ENCODE data around the gene ACSL1.
"Not testable (repeated sequence)": the region's sequence is repeated elsewhere in the genome, so short reads cannot be mapped to it uniquely, and the experiment has no call there.

The ACSL1 gene

DNA sequence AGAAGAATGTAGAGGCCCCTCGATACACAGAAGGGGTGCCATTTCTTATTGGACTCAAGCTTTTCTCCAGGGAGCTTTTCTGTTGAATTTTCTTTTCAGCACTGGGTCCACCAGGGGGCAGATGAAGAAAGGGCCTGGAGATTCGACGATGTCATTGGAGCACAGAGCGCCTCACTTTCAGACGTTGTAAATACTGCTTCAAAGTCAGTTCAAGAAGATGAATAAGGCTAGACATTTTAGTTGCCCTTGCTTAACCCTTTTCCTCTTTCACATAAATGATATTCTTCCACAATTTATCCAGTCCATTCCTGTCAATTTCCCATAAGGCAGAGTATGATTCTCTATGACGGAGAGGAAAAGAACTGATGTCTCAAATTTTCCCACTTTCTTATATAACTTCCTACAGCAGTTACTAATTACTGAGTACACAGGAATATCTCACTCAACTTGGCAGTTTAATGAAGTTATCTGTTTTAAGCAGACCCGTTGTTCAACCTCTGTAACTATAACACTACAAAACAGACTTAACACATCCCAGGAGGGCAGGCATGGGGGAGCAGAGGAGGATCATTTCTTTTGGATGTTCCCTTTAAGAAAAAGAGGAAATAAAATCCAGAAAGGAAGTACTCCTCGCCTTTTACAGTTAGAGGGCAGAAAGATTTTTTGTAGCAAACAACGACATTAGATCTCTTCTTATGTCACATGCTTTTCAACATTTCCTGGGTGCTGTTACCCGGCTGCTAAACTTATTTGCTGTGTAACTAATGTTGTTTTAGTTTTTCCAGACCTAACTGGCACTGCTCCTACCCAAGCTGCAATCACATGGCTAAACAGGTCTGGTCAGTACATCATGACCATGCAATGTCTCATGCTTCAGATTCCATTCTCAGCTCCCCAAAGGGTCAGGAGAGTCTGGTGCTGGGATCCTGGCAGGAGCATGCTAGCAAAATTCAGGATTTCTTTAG is 79.7 kb downstream of the ACSL1 start:
- DNase-seq, result peak; percentile 75
- in situ Hi-C loops (cut with HindIII; ENCODE audit: low pct_ligation_motif_present, low pct_unique_long_range_greater_than_20kb, low sequenced_read_pairs), result no loop called here

DNA sequence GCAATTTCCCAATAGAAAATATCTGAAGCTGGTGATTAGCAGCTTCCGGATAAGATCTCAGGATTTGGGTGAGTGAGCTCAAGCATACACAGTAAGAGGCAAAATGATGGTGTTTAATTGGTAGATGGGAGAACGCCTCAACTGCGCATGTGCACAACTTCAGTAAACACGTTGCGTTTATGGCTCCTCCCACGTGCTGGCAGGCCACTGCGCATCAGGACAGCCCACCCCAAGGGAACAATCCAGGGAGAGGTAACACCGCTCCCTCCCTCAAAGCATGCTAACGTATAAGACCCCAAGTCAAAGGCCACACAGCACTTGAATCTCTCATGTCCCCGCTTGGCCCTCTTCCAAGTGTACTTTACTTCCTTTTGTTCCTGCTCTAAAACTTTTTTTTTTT is 81.5 kb downstream of the ACSL1 start:
- in situ Hi-C loops (cut with HindIII; ENCODE audit: low pct_ligation_motif_present, low pct_unique_long_range_greater_than_20kb, low sequenced_read_pairs), result no loop called here
- DNase-seq, result no peak

DNA sequence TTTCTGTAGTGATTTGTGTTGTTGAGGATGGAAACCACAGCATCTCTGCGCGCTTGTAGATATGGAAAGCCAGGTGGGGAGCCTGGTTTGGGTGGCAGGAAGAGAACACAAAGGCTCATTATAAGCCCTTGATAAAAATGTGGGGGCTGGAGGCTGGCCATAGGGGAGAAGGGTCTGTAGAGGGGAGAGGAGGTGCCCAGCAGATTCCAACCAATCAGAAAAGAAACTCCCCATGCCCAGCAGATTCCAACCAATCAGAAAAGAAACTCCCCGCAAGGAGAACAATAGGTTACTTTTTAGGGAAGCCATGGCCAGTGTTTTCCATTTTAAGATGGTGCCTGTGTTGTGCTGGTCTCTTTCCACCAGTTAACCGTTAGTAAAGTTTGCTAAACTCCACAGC is 82.1 kb downstream of the ACSL1 start:
- in situ Hi-C loops (cut with HindIII; ENCODE audit: low pct_ligation_motif_present, low pct_unique_long_range_greater_than_20kb, low sequenced_read_pairs), result no loop called here
- DNase-seq, result no peak

DNA sequence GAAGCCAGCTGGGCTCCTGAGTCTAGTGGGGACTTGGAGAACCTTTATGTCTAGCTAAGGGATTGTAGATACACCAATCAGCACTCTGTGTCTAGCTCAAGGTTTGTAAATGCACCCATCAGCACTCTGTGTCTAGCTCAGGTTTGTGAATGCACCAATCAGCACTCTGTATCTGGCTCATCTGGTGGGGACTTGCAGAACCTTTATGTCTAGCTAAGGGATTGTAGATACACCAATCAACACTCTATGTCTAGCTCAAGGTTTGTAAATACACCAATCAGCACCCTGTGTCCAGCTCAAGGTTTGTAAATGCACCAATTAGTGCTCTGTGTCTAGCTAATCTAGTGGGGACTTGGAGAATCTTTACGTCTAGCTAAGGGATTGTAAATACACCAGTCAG is 84.1 kb downstream of the ACSL1 start:
- DNase-seq; in situ Hi-C loops (cut with HindIII; ENCODE audit: low pct_ligation_motif_present, low pct_unique_long_range_greater_than_20kb, low sequenced_read_pairs): not testable (repeated sequence)

DNA sequence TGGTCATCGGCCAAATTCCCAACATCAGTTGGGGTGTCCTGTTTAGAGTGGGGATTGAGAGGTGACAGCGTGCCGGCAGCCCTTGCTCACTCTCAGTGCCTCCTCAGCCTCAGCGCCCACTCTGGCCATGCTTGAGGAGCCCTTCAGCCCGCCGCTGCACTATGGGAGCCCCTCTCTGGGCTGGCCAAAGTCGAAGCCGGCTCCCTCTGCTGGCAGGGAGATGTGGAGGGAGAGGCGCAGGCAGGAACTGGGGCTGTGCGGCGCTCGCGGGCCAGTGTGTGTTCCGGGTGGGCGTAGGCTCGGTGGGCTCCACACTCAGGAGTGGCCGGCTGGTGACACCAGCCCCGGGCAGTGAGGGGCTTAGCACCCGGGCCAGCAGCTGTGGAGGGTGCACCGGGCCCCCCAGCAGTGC is 84.8 kb downstream of the ACSL1 start:
- no peak for DNase-seq
- in situ Hi-C loops (cut with HindIII; ENCODE audit: low pct_ligation_motif_present, low pct_unique_long_range_greater_than_20kb, low sequenced_read_pairs), result no loop called here

DNA sequence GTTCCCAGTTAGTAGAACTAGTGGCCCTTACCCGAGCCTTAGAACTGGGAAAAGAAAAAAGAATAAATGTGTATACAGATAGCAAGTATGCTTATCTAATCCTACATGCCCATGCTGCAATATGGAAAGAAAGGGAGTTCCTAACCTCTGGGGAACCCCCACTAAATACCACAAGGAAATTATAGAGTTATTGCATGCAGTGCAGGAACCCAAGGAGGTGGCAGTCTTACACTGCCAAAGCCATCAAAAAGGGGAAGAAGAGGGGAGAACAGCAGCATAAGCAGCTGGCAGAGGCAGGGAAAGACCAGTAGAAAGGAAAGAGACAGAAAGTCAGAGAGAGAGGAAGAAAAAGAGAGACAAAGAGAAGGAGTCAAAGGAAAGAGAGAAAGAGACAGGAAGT is 86.2 kb downstream of the ACSL1 start:
- DNase-seq; in situ Hi-C loops (cut with HindIII; ENCODE audit: low pct_ligation_motif_present, low pct_unique_long_range_greater_than_20kb, low sequenced_read_pairs): not testable (repeated sequence)

DNA sequence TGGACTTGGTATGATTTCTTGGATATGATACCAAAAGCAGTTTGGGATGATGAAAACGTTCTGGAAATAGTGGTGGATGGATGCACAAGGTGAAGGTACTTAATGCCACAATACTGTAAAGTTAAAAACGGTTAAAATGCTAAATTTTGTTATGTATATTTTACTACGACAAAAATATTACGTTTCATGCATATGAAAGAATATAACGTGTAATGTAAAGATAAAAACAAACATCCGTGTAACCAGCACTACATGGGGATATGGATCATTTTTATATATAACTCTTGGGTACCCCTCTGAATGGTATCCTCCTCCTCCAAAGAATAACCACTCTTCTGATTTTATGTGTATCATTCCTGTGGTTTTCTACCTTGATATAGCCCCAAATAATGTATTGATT is 91.0 kb downstream of the ACSL1 start:
- in situ Hi-C loops (cut with HindIII; ENCODE audit: low pct_ligation_motif_present, low pct_unique_long_range_greater_than_20kb, low sequenced_read_pairs), result no loop called here
- no peak for DNase-seq

DNA sequence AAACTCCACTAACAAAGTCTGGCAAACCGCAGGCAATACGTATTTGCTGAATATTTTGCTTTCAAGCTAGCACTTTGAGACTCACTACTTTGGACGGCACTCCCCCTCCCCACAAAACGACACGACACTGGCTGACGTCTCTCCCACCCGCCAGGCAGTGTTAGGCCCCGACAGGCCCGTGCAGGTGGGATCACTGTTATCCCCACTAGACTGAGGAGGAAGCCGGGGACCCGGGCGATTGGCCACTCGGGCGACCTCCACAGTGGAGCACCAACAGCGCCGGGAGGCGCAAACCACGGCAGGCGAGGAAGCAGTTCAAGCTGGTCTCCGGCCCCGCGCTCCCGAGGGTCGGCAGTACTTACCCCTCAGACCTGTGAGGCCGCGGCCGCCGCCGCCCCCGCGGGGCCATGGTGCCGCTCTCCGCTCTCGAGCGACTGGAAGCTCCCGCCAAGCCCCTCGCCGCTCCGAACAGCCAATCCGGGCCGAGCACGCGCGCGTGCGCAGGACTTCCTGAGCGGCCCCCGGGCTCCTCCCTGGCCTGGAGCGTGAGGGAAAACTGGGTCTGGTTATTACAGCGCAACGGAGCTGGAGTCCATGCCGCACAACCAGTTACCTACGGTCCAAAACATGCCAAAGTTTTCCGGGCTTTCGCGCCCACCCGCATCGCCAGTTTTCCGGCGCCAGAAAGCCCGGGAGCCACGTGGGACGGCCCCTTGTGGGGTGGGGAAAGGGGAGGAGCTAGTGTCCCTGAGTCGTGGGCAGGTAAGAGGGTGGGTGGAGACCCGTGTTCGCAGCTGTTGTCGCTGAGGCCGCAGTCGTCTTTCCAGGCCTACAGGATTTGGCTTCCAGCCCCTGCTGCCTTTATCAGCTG is 91.9 kb downstream of the ACSL1 start, which contains the start of gene CENPU:
Gene CENPU, minus strand, starts transcription at position 443 of the 871 bp plus-strand sequence. Its CDS starts 34 bp downstream, at position 409.
- DNase-seq, result peak; percentile 97

DNA sequence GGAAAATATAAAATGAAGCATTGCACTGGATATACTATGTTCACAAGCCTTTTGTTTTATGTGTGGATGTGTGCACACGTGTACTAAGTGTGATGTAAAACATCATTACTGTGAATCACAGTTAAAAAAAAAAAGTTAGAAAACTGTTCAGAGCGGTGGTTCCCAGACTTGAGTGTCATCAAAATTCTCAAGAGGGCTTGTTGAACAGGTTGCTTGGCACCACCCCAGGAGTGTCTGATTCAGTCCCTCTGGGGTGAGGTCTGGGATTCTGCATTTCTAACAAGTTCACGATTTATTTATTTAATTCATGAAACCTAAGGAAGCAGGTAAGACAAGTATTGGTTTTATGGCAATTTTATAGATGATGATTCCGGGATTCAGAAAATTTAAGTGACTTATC is 93.6 kb downstream of the ACSL1 start:
- in situ Hi-C loops (cut with HindIII; ENCODE audit: low pct_ligation_motif_present, low pct_unique_long_range_greater_than_20kb, low sequenced_read_pairs), result no loop called here
- no peak for DNase-seq

More for the DNA sequence above, 91.9 kb downstream of the ACSL1 start, which contains the start of gene CENPU:
- in situ Hi-C loops (cut with HindIII; ENCODE audit: low pct_ligation_motif_present, low pct_unique_long_range_greater_than_20kb, low sequenced_read_pairs), result no loop called here

DNA sequence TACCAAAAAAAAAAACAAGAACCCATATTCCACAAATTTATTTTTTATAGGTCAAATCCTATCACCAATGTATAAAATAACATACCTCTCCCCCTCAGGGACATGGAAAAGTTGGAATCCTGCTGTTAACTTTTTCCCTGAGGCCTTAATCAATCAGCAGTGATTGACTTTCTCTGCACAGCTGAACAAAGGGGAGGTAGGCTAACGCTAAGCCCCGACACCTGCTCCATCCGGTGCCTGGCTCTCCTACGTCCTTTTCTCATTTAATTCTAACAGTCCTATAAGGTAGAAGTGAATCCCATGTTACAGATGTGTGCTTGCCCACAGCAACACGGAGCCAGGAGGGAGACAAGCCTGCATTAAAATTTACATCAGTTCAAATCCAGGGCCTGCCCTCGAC is 94.7 kb downstream of the ACSL1 start:
- in situ Hi-C loops (cut with HindIII; ENCODE audit: low pct_ligation_motif_present, low pct_unique_long_range_greater_than_20kb, low sequenced_read_pairs), result no loop called here

DNA sequence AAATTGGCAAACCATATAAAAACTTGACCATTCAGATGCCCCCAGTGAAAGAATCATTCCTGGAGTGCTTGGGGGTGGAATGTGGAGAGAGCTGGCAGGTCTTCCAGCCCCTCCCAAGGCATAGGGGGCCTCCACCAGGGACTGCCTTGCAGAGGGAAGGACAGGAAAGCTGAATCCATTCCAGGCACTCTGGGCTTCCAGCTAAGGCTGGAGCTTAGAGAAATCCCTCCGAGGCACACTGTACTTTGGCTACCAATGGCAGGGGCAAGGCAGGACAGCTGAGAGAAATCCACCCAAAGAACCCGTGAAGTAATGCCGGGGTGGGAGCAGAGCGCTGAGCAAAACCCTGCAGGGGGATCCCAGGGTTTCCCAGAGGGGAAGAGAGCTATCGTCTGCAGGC is 95.8 kb downstream of the ACSL1 start:
- no peak for DNase-seq
- in situ Hi-C loops (cut with HindIII; ENCODE audit: low pct_ligation_motif_present, low pct_unique_long_range_greater_than_20kb, low sequenced_read_pairs), result no loop called here

More for the DNA sequence above, 94.7 kb downstream of the ACSL1 start:
- DNase-seq, result no peak

DNA sequence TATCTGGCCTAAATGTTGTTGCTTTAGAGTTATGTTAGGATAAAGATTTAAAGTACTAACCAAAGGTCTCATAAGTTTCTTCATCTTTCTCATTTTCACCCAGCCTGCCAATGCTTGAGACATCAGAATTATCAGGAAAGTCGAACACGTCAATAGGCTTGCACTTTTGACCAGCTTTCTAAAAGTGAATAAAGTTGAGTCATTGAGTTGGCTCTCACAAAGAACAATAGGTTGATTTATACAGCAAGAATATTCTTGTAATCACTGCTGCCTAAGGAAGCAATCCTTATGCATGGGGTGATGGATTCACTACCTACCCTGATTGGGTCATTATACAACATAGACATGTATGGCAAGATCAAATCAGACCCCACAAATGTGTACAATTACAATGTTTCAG is 96.9 kb downstream of the ACSL1 start:
- in situ Hi-C loops (cut with HindIII; ENCODE audit: low pct_ligation_motif_present, low pct_unique_long_range_greater_than_20kb, low sequenced_read_pairs), result no loop called here
- no peak for DNase-seq

DNA sequence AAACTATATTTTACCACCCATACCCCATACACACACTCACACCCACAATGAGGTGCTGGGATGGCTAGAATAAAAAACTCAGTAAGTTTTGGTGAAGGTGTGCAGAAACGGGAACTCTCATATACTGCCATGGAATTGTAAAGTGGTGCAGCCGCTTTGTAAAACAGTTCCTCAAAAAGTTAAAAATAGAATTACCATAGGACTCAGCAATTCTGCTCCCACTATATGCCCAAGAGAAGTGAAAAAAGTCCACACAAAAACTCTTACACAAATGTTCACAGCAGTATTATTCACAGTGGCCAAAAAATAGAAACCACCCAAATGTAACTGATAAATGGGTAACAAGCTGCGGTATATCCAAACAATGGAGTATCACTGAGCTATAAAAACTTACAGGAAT is 98.3 kb downstream of the ACSL1 start:
- DNase-seq, result no peak
- in situ Hi-C loops (cut with HindIII; ENCODE audit: low pct_ligation_motif_present, low pct_unique_long_range_greater_than_20kb, low sequenced_read_pairs), result no loop called here

DNA sequence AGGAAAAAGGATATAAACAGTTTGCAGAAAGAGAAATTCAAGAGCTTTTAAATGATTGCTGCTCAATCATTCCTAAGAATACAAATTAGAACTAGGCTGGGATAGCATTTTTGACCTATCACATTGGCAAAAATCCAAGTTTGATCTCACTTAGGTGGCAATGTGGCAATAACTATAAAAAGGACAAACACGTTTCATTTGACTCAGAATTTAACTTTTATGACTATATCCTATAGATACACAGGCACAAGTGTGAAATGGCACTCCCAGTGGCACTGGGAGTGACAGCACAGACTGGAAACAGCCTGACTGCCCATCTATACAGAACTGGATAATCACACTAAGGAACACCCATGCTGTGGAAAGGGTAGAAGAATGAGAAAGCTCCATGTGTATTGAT is 103.0 kb downstream of the ACSL1 start:
- in situ Hi-C loops (cut with HindIII; ENCODE audit: low pct_ligation_motif_present, low pct_unique_long_range_greater_than_20kb, low sequenced_read_pairs), result no loop called here
- DNase-seq, result no peak

DNA sequence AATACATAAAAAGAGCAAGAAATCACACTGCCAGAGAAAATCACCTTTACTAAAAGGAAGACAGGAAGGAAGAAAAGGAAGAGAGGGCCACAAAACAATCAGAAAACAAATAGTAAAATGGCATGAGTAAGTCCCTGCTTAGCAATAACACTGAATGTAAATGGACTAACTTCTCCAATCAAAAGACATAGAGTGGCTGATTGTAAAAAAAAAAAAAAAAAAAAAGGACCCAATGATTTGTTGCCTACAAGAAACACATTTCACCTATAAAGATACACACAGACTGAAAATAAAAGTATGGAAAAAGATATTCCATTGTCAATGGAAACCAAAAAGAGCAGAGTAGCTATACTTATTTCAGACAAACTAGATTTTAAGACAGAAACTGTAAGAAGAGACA is 104.5 kb downstream of the ACSL1 start:
- no peak for DNase-seq
- in situ Hi-C loops (cut with HindIII; ENCODE audit: low pct_ligation_motif_present, low pct_unique_long_range_greater_than_20kb, low sequenced_read_pairs), result no loop called here

DNA sequence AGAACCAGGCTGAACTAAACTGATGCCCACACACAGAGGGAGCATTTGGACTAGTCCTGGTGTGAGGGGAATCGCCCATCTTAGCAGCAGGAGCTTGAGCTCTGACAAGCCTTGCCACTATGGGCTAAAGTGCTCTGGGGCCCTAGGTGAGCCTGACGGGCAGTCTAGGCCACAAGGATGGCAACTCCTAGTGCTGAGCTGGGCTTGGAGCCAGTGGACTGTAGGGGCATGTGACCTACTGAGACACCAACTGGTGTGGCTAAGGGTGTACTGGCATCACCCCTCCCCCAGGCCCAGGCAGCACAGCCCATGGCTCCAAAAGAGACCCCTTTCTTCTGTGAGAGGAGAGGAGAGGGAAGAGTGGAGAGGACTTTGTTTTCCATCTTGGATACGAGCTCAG is 106.4 kb downstream of the ACSL1 start:
- in situ Hi-C loops (cut with HindIII; ENCODE audit: low pct_ligation_motif_present, low pct_unique_long_range_greater_than_20kb, low sequenced_read_pairs), result no loop called here
- no peak for DNase-seq

DNA sequence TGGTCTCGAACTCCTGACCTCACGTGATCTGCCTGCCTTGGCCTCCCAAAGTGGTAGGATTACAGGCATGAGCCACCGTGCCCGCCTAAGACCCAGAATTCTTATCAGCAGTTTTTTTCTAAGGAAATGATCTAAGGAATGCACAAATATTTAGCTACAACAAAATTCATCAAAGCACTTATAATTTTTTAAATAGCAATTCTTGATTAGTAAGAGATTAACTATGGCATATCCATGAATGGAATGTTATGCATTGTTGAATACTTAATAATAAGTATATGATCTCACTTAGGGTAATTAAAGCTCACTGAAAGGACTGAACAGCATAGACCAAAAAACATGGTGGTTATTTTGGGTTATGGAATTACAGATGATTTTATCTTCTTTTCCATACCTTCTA is 110.2 kb downstream of the ACSL1 start:
- in situ Hi-C loops (cut with HindIII; ENCODE audit: low pct_ligation_motif_present, low pct_unique_long_range_greater_than_20kb, low sequenced_read_pairs), result no loop called here
- no peak for DNase-seq

DNA sequence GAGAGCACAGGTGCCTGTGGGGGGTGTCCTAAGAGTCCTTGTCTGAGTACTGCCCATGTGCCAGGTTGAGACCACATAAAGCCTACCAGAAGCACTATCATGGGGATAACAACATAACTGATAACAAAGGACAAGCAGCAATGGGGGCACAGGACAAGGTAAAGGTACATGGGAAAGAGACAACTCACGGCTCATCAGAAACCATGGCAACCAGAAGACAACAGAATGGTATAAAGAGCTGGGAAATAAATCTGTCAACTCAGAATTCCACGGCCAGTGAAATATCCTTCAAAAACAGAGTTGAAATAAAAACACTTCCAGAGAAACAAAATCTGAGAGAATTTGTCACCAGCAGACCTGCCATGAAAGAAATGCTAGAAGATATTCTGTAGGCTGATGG is 111.9 kb downstream of the ACSL1 start:
- in situ Hi-C loops (cut with HindIII; ENCODE audit: low pct_ligation_motif_present, low pct_unique_long_range_greater_than_20kb, low sequenced_read_pairs), result no loop called here
- DNase-seq, result no peak

DNA sequence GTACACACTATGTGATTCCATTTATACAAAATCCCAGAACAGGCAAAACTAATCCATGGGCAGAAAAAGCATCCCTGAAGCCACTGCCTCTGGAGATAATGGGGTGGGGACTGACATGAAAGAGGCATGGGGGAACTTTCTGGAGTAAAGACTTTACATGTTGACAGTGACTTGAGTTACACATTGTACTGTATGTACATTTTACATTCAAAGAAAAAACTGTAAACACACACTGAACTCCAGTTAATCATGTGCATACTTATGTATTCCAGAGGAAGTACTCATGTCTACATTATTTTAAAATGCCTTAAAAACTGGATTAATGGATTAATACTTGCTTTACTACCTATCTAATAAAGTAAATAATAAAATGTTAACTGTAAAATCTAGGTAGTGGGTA is 113.4 kb downstream of the ACSL1 start:
- in situ Hi-C loops (cut with HindIII; ENCODE audit: low pct_ligation_motif_present, low pct_unique_long_range_greater_than_20kb, low sequenced_read_pairs), result no loop called here
- DNase-seq, result no peak
